Duodenal mucosa (tissue), 2 donors: ENCODE measurements around the gene IL17RB.
A peak's percentile ranks its signal among the peaks of the same experiment; 100 is the strongest.

Source experiments
- H3K27ac ChIP-seq: one replicate; pipeline ENCODE4 v1.7.0; 2013; ENCODE audit warnings: low read depth, low read length
- H3K27me3 ChIP-seq, 2 donors: one replicate each; pipeline ENCODE4 v1.7.0; 2013; ENCODE audit warnings: low read length in 2 of 2, control low read depth in 1 of 2; ENCODE audit not compliant: insufficient read depth in 2 of 2, control insufficient read depth in 1 of 2
- H3K36me3 ChIP-seq, 2 donors: one replicate each; pipeline ENCODE4 v1.7.0; 2013; ENCODE audit warnings: low read length in 2 of 2, control low read depth in 1 of 2; ENCODE audit not compliant: insufficient read depth in 2 of 2, control insufficient read depth in 1 of 2
- H3K4me1 ChIP-seq, 2 donors: one replicate each; pipeline ENCODE4 v1.7.0; 2013; ENCODE audit warnings: low read length in 2 of 2, control low read depth in 1 of 2; ENCODE audit not compliant: insufficient read depth in 2 of 2, control insufficient read depth in 1 of 2
- H3K4me3 ChIP-seq, 2 donors: one replicate each; pipeline ENCODE4 v1.7.0; 2013; ENCODE audit warnings: low read length in 2 of 2, low read depth in 1 of 2
- H3K9ac ChIP-seq, 2 donors: one replicate each; pipeline ENCODE4 v1.7.0; 2013; ENCODE audit warnings: low read length in 2 of 2, low read depth in 1 of 2
- H3K9me3 ChIP-seq, 2 donors: one replicate each; pipeline ENCODE4 v1.7.0; 2013; ENCODE audit warnings: low read length in 2 of 2, control low read depth in 1 of 2; ENCODE audit not compliant: control insufficient read depth in 1 of 2

The IL17RB gene

GRCh38 chr3:53830944-53831343, 15.4 kb upstream of the IL17RB start:
- H3K4me1 ChIP-seq: peaks cover 0 to 5% of the 10 kb centered on the region in 2 donors
- H3K27me3 ChIP-seq: no peaks in the 10 kb centered on the region
- no peak overlapping the region for H3K27ac ChIP-seq
- H3K4me3 ChIP-seq: no peak overlapping the region
- no peak overlapping the region for H3K9ac ChIP-seq
- H3K36me3 ChIP-seq: peaks cover 0 to 12% of the 10 kb centered on the region in 2 donors
- H3K9me3 ChIP-seq: no peaks in the 10 kb centered on the region

DNA sequence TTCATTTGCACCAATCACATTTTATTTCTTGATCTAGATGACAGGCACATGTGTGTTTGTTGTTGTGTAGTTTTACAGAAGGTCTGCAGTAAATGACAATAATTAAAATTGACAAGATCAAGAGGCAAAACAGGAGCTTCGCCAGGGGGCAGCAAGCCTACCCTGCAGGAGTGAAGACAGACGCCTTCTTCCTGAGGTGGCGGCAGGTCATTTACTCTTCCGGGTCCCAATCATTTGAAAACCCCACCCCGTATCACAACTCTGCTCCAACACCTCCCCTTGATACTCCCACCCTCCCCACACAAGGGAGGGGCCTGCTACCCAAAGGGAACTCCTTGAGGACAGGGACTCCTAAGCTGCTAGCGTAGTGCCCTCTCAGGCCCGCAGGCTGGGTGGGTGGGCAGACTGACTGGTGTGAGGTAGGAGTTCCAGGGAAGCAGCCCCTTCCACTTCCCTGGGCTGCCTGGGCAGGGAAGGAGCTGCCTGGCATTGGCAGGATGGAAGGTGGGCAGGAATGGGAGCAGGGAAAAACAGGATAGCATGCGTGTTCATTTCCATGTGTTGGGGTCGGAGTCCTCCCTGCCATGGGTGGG, 13.2 kb upstream of the IL17RB start:
- no peak overlapping the region for H3K4me3 ChIP-seq
- no peak overlapping the region for H3K27ac ChIP-seq
- H3K9ac ChIP-seq: no peak overlapping the region
- H3K36me3 ChIP-seq: peaks cover 0 to 19% of the 10 kb centered on the region in 2 donors
- no peaks in the 10 kb centered on the region for H3K9me3 ChIP-seq
- H3K4me1 ChIP-seq: peaks cover 0 to 5% of the 10 kb centered on the region in 2 donors
- H3K27me3 ChIP-seq: no peaks in the 10 kb centered on the region

DNA sequence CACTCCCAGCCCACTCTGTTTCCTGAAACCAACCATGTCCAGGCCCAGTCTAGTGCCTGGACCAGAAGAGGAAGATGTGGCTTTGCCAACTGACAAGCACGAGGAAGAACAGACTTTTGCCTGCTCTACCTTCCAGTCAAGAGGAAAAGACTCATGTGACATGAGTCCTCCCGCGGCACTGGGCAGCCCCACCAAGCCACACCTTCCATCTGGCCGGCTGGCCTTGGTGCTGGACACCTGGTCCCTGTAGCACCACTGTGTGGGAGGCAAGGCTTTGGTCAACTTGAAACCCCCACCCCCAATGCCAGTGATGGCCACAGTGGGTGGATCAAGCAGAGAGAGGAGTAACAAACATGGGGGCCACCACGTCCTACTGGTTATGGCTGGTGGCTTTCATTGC, 12.7 kb upstream of the IL17RB start:
- no peak overlapping the region for H3K4me3 ChIP-seq
- H3K27ac ChIP-seq: no peak overlapping the region

GRCh38 chr3:53834429-53835095, 11.8 kb upstream of the IL17RB start:
- Histone ChIP-seq H3K4me3 (no peak overlapping the region), H3K27me3 (no peaks in the 10 kb centered on the region), H3K9ac (no peak overlapping the region), H3K4me1 (no peaks in the 10 kb centered on the region), H3K36me3 (peaks cover 7 to 31% of the 10 kb centered on the region in 2 donors), H3K9me3 (no peaks in the 10 kb centered on the region), H3K27ac (no peak overlapping the region)

More for the DNA sequence above, 12.7 kb upstream of the IL17RB start:
- H3K9ac ChIP-seq: no peak overlapping the region
- H3K36me3 ChIP-seq: peaks cover 2 to 24% of the 10 kb centered on the region in 2 donors
- H3K4me1 ChIP-seq: peaks cover 0 to 4% of the 10 kb centered on the region in 2 donors
- no peaks in the 10 kb centered on the region for H3K9me3 ChIP-seq
- no peaks in the 10 kb centered on the region for H3K27me3 ChIP-seq

DNA sequence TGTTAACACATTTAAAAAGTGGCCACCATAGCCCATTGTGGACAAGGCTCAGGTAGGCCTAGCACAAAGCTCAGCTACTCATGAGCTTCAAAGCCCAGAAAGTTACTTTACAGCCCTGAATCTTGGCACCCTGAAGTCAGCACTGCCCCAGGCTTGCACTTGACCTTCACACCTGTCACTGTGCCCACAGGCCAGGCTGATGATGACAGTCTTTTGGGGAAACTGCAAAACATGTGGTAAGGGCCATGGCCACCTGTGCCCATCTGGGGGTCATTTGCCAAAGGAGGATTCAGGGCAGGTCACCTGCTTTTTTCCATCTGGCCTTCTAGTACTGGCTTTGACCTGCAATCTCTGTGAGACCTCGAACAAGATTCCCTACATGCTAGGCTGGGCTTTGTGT, 11.1 kb upstream of the IL17RB start:
- no peak overlapping the region for H3K27ac ChIP-seq
- H3K4me3 ChIP-seq: no peak overlapping the region
- H3K9me3 ChIP-seq: no peaks in the 10 kb centered on the region
- H3K4me1 ChIP-seq: no peaks in the 10 kb centered on the region
- H3K36me3 ChIP-seq: peaks cover 7 to 31% of the 10 kb centered on the region in 2 donors
- H3K27me3 ChIP-seq: no peaks in the 10 kb centered on the region
- H3K9ac ChIP-seq: no peak overlapping the region

DNA sequence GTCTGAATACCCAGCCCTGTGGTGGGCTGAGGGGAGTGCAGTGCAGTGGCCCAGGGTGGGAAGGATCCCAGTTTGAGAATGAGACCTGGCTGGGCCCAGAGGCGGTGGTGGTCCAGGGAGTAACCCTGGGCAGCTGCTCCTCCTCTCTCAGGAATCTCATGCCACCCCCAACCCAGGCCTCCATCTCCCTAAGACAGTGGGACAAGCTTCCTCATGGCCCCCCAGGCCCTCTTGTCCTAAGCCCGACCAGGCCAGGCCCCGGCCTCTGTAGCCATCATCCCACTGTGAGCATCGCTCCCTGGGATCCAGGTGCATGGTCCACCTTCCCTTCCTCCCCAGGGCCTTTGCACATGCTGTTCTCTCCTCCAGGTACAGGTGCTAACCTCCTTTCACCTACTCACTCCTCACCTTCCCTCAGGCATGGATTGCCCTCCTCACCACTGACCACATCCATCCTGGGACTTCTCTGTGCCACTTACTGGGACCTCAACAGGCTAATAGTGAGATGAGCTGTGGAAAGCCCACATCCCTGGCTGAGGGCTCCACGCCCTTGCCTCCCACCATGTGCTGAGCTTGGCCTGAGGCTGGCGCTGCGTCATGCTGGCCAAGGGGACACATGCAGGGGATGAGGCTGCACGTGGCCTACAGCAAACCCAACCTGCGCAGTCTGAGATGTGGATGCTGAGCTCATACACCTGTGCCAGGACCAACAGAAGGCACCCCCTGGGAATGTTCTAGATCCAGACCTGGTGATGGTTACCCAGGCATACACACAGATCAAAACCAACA, 10.1 kb upstream of the IL17RB start:
- H3K27ac ChIP-seq: no peak overlapping the region
- no peak overlapping the region for H3K4me3 ChIP-seq
- no peaks in the 10 kb centered on the region for H3K27me3 ChIP-seq
- H3K36me3 ChIP-seq: peaks cover 7 to 31% of the 10 kb centered on the region in 2 donors
- H3K9ac ChIP-seq: no peak overlapping the region
- no peaks in the 10 kb centered on the region for H3K9me3 ChIP-seq
- H3K4me1 ChIP-seq: peaks cover 0 to 3% of the 10 kb centered on the region in 2 donors

DNA sequence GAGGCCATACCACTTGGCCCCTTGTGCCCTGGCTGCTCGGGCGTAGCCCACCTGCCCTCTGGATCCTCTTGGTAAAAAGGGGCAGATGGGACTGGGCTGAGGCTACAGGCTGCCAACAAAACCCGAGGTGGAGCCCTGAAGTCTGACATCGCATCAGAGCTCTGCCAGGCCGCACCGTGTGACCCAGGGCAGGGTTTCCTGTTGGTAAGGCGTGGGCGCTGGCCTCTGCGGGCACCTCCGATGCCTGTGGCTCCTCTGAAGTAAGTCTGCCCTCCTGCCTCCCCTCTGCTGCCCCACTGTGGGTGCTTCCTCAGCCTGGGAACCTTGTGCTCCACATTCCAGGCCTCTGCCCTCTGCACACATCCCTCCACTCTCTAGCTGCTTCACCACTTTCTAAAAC, 9.0 kb upstream of the IL17RB start:
- peaks cover 7 to 31% of the 10 kb centered on the region in 2 donors for H3K36me3 ChIP-seq
- H3K27me3 ChIP-seq: no peaks in the 10 kb centered on the region
- no peak overlapping the region for H3K4me3 ChIP-seq
- H3K27ac ChIP-seq: no peak overlapping the region
- H3K9ac ChIP-seq: no peak overlapping the region
- peaks cover 3 to 7% of the 10 kb centered on the region in 2 donors for H3K4me1 ChIP-seq
- no peaks in the 10 kb centered on the region for H3K9me3 ChIP-seq

DNA sequence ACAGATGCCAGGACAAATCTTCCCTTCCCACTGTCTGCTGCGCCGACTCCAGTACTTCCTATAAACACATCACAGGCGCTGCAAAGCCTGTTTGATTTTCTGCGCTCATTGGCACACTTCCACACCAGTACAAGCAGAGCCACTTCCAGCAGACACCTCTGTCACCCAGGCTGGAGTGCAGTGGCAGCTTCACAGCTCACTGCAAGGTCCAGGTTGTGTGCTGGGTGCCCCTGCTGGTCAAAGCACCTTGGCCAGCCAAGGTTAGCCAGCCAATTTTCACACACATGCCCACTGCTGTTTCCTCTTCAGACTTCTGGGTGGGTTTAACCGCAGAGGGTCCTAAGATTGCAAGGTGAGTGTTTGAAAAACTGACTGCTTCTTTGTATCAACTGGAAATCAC, 5.1 kb upstream of the IL17RB start:
- Histone ChIP-seq H3K4me1 (peaks cover 31 to 38% of the 10 kb centered on the region in 2 donors), H3K9ac (no peak overlapping the region), H3K4me3 (no peak overlapping the region), H3K36me3 (peaks cover 7 to 17% of the 10 kb centered on the region in 2 donors), H3K9me3 (no peaks in the 10 kb centered on the region), H3K27ac (no peak overlapping the region), H3K27me3 (peaks cover 0 to 5% of the 10 kb centered on the region in 2 donors)

GRCh38 chr3:53842436-53843194, 3.8 kb upstream of the IL17RB start:
- Histone ChIP-seq H3K27ac (peak overlapping the region; percentile 57), H3K36me3 (peaks cover 7 to 12% of the 10 kb centered on the region in 2 donors), H3K4me3 (peak overlapping the region in 1 of 2 donors; percentile 34), H3K9ac (peak overlapping the region; percentile 11 to 61), H3K27me3 (peaks cover 0 to 12% of the 10 kb centered on the region in 2 donors), H3K9me3 (no peaks in the 10 kb centered on the region), H3K4me1 (peaks cover 38 to 44% of the 10 kb centered on the region in 2 donors)
